CD8-positive, alpha-beta memory T cell (primary cell): ENCODE data around the gene ZNF629. TPM values are rescaled to one million over a fixed set of nuclear protein-coding genes. Genes with fewer than 3 reads are reported as not detected.

Experiments
- CTCF ChIA-PET: fragments of 350-600 bp; sonication (Branson Sonifier 250); formaldehyde crosslinking; loops from one replicate; lab custom pipeline; 2021; ENCODE audit warnings: antibody characterized with exemption; lab: Charles Lee
- POLR2A ChIA-PET: fragments of 350-600 bp; sonication (Branson Sonifier 250); formaldehyde crosslinking; loops from one replicate; lab custom pipeline; 2021; ENCODE audit warnings: antibody characterized with exemption; lab: Charles Lee
- DNase-seq, 5 donors: peaks; one replicate each; pipeline versions ENCODE4 v3.0.0 to v3.0.0-alpha.2; 2020 to 2022; ENCODE audit warnings: mixed read lengths in 1 of 5
- H3K27ac ChIP-seq: one replicate; pipeline ENCODE4 v1.7.0; 2013; ENCODE audit warnings: low read depth, mild to moderate bottlenecking, low read length, moderate library complexity
- H3K27me3 ChIP-seq: 2 replicates; pipeline ENCODE4 v1.7.0; 2013; ENCODE audit warnings: low read length, mild to moderate bottlenecking; ENCODE audit not compliant: insufficient read depth, poor library complexity, severe bottlenecking
- H3K36me3 ChIP-seq: 2 replicates; pipeline ENCODE4 v1.7.0; 2013; ENCODE audit warnings: mild to moderate bottlenecking, low read length, moderate library complexity; ENCODE audit not compliant: insufficient read depth
- H3K4me1 ChIP-seq: 2 replicates; pipeline ENCODE4 v1.7.0; 2013; ENCODE audit warnings: mild to moderate bottlenecking, low read length, moderate library complexity; ENCODE audit not compliant: insufficient read depth
- H3K4me3 ChIP-seq: 2 replicates; pipeline ENCODE4 v1.7.0; 2013; ENCODE audit warnings: mild to moderate bottlenecking, low read length
- H3K9me3 ChIP-seq: 2 replicates; pipeline ENCODE4 v1.7.0; 2013; ENCODE audit warnings: mild to moderate bottlenecking, low read length
- H3K27ac Mint-ChIP-seq, 8 donors: one replicate each; pipeline ENCODE4 v1.8.0; 2020 to 2021; ENCODE audit warnings: mixed read lengths in 8 of 8, mild to moderate bottlenecking in 6 of 8, inconsistent platforms in 3 of 8, moderate library complexity in 3 of 8
- H3K27me3 Mint-ChIP-seq, 2 donors: one replicate each; pipeline ENCODE4 v1.8.0; 2020 to 2021; ENCODE audit warnings: mixed read lengths in 2 of 2, mild to moderate bottlenecking in 1 of 2, moderate library complexity in 1 of 2
- H3K36me3 Mint-ChIP-seq, 3 donors: one replicate each; pipeline ENCODE4 v1.8.0; 2020 to 2021; ENCODE audit warnings: mixed read lengths in 3 of 3, inconsistent platforms in 1 of 3, mild to moderate bottlenecking in 1 of 3
- H3K4me1 Mint-ChIP-seq, 3 donors: one replicate each; pipeline ENCODE4 v1.8.0; 2020 to 2021; ENCODE audit warnings: mixed read lengths in 3 of 3, inconsistent platforms in 1 of 3, mild to moderate bottlenecking in 1 of 3
- H3K4me3 Mint-ChIP-seq, 7 donors: one replicate each; pipeline ENCODE4 v1.8.0; 2020 to 2021; ENCODE audit warnings: mixed read lengths in 7 of 7, mild to moderate bottlenecking in 6 of 7, moderate library complexity in 4 of 7, inconsistent platforms in 2 of 7
- H3K9me3 Mint-ChIP-seq, 5 donors: one replicate each; pipeline ENCODE4 v1.8.0; 2020 to 2022; ENCODE audit warnings: mixed read lengths in 5 of 5, mild to moderate bottlenecking in 3 of 5, moderate library complexity in 2 of 5, inconsistent platforms in 1 of 5
- polyA plus RNA-seq: library from polyadenylated mRNA; unstranded; fragments of 300-500 nt; fragmentation: Illumina TruSeq; gene quantifications from one replicate; pipeline ENCODE4 v1.2.3, GENCODE V29; 2021
- total RNA-seq, 2 experiments: library from RNA; stranded (reverse); gene quantifications; one replicate each; pipeline ENCODE4 v1.2.3, GENCODE V29; 2021

Gene ZNF629
- total and polyA plus RNA-seq, 3 experiments from 2014 or later, result 1.1 to 5.7 (median 5.6) TPM

- Mint-ChIP-seq H3K27me3 (no peaks in the 10 kb centered on the region), H3K4me3 (peak overlapping the region; percentile 86 to 96 (median 90)), H3K4me1 (peaks cover 22 to 35% (median 34%) of the 10 kb centered on the region in 3 donors), H3K27ac (peak overlapping the region; percentile 82 to 96 (median 90)), H3K36me3 (peaks cover 4 to 47% (median 11%) of the 10 kb centered on the region in 3 donors), H3K9me3 (no peaks in the 10 kb centered on the region)
- peaks cover 8% of the 10 kb centered on the region for H3K36me3 ChIP-seq
- H3K27ac ChIP-seq, result no peak overlapping the region
- H3K27me3 ChIP-seq, result no peaks in the 10 kb centered on the region
- peaks cover 14% of the 10 kb centered on the region for H3K4me1 ChIP-seq
- ChIA-PET POLR2A (interaction anchor here (0.7 to 1.4 kb wide), 8 partner anchors 12 to 393 kb away, joined by 3 to 7 read pairs (median 4); partner anchors contain the start of gene FBRS), CTCF (interaction anchor here (0.7 to 1.0 kb wide), 2 partner anchors 12 to 14 kb away, joined by 3 to 5 read pairs; no protein-coding TSS in a partner anchor)
- no peaks in the 10 kb centered on the region for H3K9me3 ChIP-seq
- peak overlapping the region; percentile 75 for H3K4me3 ChIP-seq
- DNase-seq, result peak in 3 of 5 donors; percentile 21 to 63 (median 23)
Measured at GRCh38 chr16:30748634-30749445, 38.2 kb downstream of the ZNF629 start.

- peak; percentile 94 to 98 (median 95) for DNase-seq
- no peaks in the 10 kb centered on the region for H3K27me3 Mint-ChIP-seq
- peak within 1 kb of the TSS; percentile 72 for H3K27ac ChIP-seq
Measured at GRCh38 chr16:30747799-30748633, 39.0 kb downstream of the ZNF629 start, which contains the start of gene PHKG2. Gene PHKG2, plus strand, starts transcription at chr16:30748425. Its CDS starts 396 bp downstream, at chr16:30748821.

GRCh38 chr16:30747331-30747730 is 39.7 kb downstream of the ZNF629 start:
- Mint-ChIP-seq H3K9me3 (no peaks in the 10 kb centered on the region), H3K4me1 (peaks cover 22 to 35% (median 34%) of the 10 kb centered on the region in 3 donors), H3K4me3 (peak overlapping the region; percentile 86 to 96 (median 90)), H3K36me3 (peaks cover 4 to 44% (median 11%) of the 10 kb centered on the region in 3 donors), H3K27ac (peak overlapping the region; percentile 57 to 96 (median 90)), H3K27me3 (no peaks in the 10 kb centered on the region)
- POLR2A ChIA-PET, result interaction anchor here (0.6 to 1.4 kb wide), 11 partner anchors 14 to 680 kb away, joined by 3 to 5 read pairs (median 4); partner anchors contain the start of genes FBRS and SRCAP
- H3K9me3 ChIP-seq, result no peaks in the 10 kb centered on the region
- peaks cover 14% of the 10 kb centered on the region for H3K4me1 ChIP-seq
- no peaks in the 10 kb centered on the region for H3K27me3 ChIP-seq
- peak overlapping the region; percentile 75 for H3K4me3 ChIP-seq
- peak overlapping the region; percentile 72 for H3K27ac ChIP-seq
- peaks cover 7% of the 10 kb centered on the region for H3K36me3 ChIP-seq
- CTCF ChIA-PET, result interaction anchor here (0.7 to 1.6 kb wide), 5 partner anchors 10 to 155 kb away, joined by 3 to 5 read pairs (median 3); no protein-coding TSS in a partner anchor
- no peak for DNase-seq

More at GRCh38 chr16:30747799-30748633, 39.0 kb downstream of the ZNF629 start, which contains the start of gene PHKG2:
- H3K27ac Mint-ChIP-seq, result peak within 1 kb of the TSS; percentile 82 to 96 (median 90)
- H3K4me3 Mint-ChIP-seq, result peak within 1 kb of the TSS; percentile 86 to 96 (median 90)
- H3K27me3 ChIP-seq, result no peaks in the 10 kb centered on the region
- H3K4me1 ChIP-seq, result peaks cover 14% of the 10 kb centered on the region
- H3K9me3 Mint-ChIP-seq, result no peaks in the 10 kb centered on the region
- peaks cover 4 to 48% (median 11%) of the 10 kb centered on the region in 3 donors for H3K36me3 Mint-ChIP-seq
- H3K36me3 ChIP-seq, result peaks cover 9% of the 10 kb centered on the region
- H3K4me3 ChIP-seq, result peak within 1 kb of the TSS; percentile 75
- ChIA-PET CTCF (interaction anchor here (0.7 to 1.6 kb wide), 5 partner anchors 11 to 155 kb away, joined by 3 to 5 read pairs (median 3); no protein-coding TSS in a partner anchor), POLR2A (interaction anchor here (0.6 to 1.4 kb wide), 13 partner anchors 13 to 681 kb away, joined by 3 to 7 read pairs (median 4); partner anchors contain the start of genes FBRS and SRCAP)
- peaks cover 22 to 35% (median 34%) of the 10 kb centered on the region in 3 donors for H3K4me1 Mint-ChIP-seq
- no peaks in the 10 kb centered on the region for H3K9me3 ChIP-seq

GRCh38 chr16:30746638-30747175 is 40.3 kb downstream of the ZNF629 start:
- H3K27me3 Mint-ChIP-seq, result no peaks in the 10 kb centered on the region
- H3K4me1 ChIP-seq, result peaks cover 14% of the 10 kb centered on the region
- DNase-seq, result no peak
- H3K9me3 ChIP-seq, result no peaks in the 10 kb centered on the region
- no peak overlapping the region for H3K27ac ChIP-seq
- H3K4me3 Mint-ChIP-seq, result no peak overlapping the region
- peaks cover 22 to 35% (median 34%) of the 10 kb centered on the region in 3 donors for H3K4me1 Mint-ChIP-seq
- ChIA-PET CTCF (interaction anchor here (1.4 to 1.6 kb wide), 2 partner anchors 22 to 35 kb away, joined by 3 to 4 read pairs; no protein-coding TSS in a partner anchor), POLR2A (no interaction called here)
- H3K36me3 Mint-ChIP-seq, result peaks cover 4 to 49% (median 14%) of the 10 kb centered on the region in 3 donors
- peaks cover 7% of the 10 kb centered on the region for H3K36me3 ChIP-seq
- no peaks in the 10 kb centered on the region for H3K27me3 ChIP-seq
- no peaks in the 10 kb centered on the region for H3K9me3 Mint-ChIP-seq
- H3K27ac Mint-ChIP-seq, result peak overlapping the region in 7 of 8 donors; percentile 57 to 96 (median 88)
- no peak overlapping the region for H3K4me3 ChIP-seq

- H3K27ac Mint-ChIP-seq, result peak overlapping the region in 5 of 8 donors; percentile 5 to 73 (median 45)
- H3K9me3 Mint-ChIP-seq, result no peaks in the 10 kb centered on the region
- no peak for DNase-seq
- peaks cover 27 to 39% (median 31%) of the 10 kb centered on the region in 3 donors for H3K4me1 Mint-ChIP-seq
- ChIA-PET CTCF (no interaction called here), POLR2A (interaction anchor here (0.5 kb wide), 1 partner anchor 675 kb away, joined by 3 read pairs; no protein-coding TSS in a partner anchor)
- Histone ChIP-seq H3K4me3 (no peak overlapping the region), H3K4me1 (peaks cover 14% of the 10 kb centered on the region), H3K27ac (no peak overlapping the region), H3K9me3 (no peaks in the 10 kb centered on the region), H3K27me3 (no peaks in the 10 kb centered on the region), H3K36me3 (peaks cover 7% of the 10 kb centered on the region)
- H3K27me3 Mint-ChIP-seq, result no peaks in the 10 kb centered on the region
- H3K4me3 Mint-ChIP-seq, result no peak overlapping the region
- peaks cover 0 to 47% (median 10%) of the 10 kb centered on the region in 3 donors for H3K36me3 Mint-ChIP-seq
Measured at GRCh38 chr16:30745082-30745481, 41.9 kb downstream of the ZNF629 start.

- ChIA-PET POLR2A (no interaction called here), CTCF (interaction anchor here (1.4 kb wide), 1 partner anchor 70 kb away, joined by 3 read pairs; no protein-coding TSS in a partner anchor)
- Mint-ChIP-seq H3K4me3 (peak overlapping the region in 1 of 7 donors; percentile 19), H3K36me3 (peaks cover 0 to 44% (median 10%) of the 10 kb centered on the region in 3 donors), H3K27ac (peak overlapping the region in 1 of 8 donors; percentile 23), H3K9me3 (no peaks in the 10 kb centered on the region), H3K4me1 (peaks cover 20 to 31% (median 23%) of the 10 kb centered on the region in 3 donors), H3K27me3 (no peaks in the 10 kb centered on the region)
- no peak overlapping the region for H3K4me3 ChIP-seq
- H3K36me3 ChIP-seq, result peaks cover 7% of the 10 kb centered on the region
- H3K9me3 ChIP-seq, result no peaks in the 10 kb centered on the region
- no peak for DNase-seq
- H3K27ac ChIP-seq, result no peak overlapping the region
- peaks cover 8% of the 10 kb centered on the region for H3K4me1 ChIP-seq
- no peaks in the 10 kb centered on the region for H3K27me3 ChIP-seq
Measured at GRCh38 chr16:30744183-30744582, 42.8 kb downstream of the ZNF629 start.

- Mint-ChIP-seq H3K27me3 (no peaks in the 10 kb centered on the region), H3K4me1 (peaks cover 19 to 26% (median 22%) of the 10 kb centered on the region in 3 donors), H3K36me3 (peaks cover 0 to 48% (median 10%) of the 10 kb centered on the region in 3 donors), H3K9me3 (no peaks in the 10 kb centered on the region), H3K4me3 (peak overlapping the region in 1 of 7 donors; percentile 51), H3K27ac (peak overlapping the region in 3 of 8 donors; percentile 12 to 76 (median 18))
- Histone ChIP-seq H3K4me3 (no peak overlapping the region), H3K4me1 (peaks cover 7% of the 10 kb centered on the region), H3K9me3 (no peaks in the 10 kb centered on the region), H3K36me3 (peaks cover 9% of the 10 kb centered on the region), H3K27me3 (no peaks in the 10 kb centered on the region), H3K27ac (no peak overlapping the region)
- POLR2A ChIA-PET, result no interaction called here
- DNase-seq, result peak in 1 of 5 donors; percentile 44
- CTCF ChIA-PET, result interaction anchor here (1.4 kb wide), 1 partner anchor 70 kb away, joined by 3 read pairs; no protein-coding TSS in a partner anchor
Measured at GRCh38 chr16:30743716-30744115, 43.3 kb downstream of the ZNF629 start.
